ENCODE results near the gene RALGAPA2.

RALGAPA2 gene

DNA sequence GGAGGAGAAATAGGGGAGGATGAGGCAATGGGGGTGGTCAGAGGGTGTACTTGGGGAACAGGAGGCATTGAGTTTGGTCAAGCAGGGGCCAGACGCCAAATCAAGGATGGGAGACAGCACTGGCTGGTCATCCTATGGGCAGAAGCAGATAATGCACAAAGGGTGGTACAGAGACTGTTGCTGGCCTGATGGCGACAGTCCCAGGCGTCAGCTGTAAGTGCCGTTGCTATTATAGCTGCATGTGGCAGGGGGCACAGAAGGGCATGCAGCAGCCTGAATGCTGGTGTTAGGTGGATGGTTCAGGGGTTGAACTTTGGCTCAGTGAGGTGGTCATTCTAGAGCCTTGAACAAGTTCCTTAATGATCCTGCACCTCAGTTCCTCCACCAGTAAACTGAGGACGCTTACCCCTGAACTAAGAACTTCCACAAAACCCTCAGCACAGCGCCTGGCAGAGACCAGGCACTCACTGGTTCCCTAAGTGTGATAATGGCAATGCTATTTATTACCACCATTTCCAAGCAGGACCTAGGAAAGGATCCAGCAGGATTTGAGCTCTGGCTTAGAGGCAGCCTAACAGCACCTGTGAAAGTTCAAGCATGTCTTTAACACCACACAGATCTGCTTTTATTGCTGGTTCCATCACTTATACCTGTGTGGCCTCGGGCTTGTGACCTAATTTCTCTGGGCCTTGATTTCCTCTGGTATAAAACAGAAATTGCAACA is 181.9 kb downstream of the RALGAPA2 start:
- no peak for DNase-seq (ENCODE audit: low spot score)

- DNase-seq (ENCODE audit: low spot score), result no peak
Measured at GRCh38 chr20:20529597-20529996, 182.8 kb downstream of the RALGAPA2 start.

- DNase-seq (ENCODE audit: low spot score), result no peak
Measured at GRCh38 chr20:20528861-20529260, 183.6 kb downstream of the RALGAPA2 start.

DNA sequence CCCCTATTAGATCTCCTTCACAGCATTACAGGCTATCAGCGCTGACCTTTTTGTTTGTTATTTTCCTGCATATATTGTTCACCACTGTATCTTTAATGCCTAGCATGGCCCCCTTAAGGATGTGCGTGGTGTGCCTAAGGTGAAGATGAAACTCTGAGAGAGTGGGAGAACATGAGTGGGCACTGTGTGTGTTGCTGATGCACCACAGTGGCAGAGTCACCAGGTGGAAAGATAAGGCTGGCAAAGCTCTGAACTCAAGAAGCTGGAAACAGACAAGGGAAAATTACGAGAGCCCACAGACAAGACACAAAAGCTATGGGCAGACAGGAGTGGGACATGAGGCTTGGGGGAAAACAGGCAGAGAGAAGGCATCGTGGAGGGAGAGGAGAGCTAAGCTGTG is 184.8 kb downstream of the RALGAPA2 start:
- DNase-seq (ENCODE audit: low spot score), result no peak

- no peak for DNase-seq (ENCODE audit: low spot score)
Measured at GRCh38 chr20:20525756-20526155, 186.7 kb downstream of the RALGAPA2 start.

- no peak for DNase-seq (ENCODE audit: low spot score)
Measured at GRCh38 chr20:20525214-20525613, 187.2 kb downstream of the RALGAPA2 start.

DNA sequence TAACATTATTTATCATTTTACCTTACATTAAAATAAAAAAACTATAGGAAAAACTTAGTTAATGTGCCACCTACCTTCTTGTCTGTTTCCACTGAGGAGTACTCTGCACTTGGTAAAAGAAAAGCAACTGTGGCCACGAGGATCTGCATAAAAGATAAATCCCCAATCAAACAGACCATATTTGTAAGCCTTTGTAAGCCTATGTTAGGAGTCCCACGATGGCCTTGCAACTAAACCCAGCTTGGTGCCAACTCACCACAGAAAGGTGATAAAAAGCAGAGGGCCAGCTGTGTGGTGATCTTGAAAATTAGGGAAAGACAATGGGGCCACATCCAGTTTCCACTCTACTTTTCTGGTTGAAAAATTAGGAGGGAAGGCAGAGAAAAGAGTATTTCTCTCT is 187.7 kb downstream of the RALGAPA2 start:
- DNase-seq (ENCODE audit: low spot score), result no peak

- DNase-seq (ENCODE audit: low spot score), result no peak
Measured at GRCh38 chr20:20521736-20522135, 190.7 kb downstream of the RALGAPA2 start.

DNA sequence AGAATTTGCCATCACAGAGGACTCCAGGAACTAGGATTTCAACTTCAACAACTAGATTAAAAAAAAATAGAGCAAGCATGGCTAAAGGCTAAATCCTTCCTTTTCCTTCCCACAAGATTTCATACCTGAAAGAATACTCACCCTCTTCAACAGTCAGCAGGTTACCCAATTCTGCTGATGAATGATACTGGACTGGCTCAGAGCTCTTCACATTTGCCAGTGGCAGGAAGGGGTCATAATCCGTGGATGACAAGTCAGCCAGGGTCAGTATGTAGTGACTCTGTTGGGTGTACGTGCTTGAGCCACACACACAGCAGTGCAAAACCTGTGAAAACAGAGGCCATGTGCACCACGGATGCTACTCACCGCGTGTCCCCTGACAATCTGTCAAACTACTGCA is 191.7 kb downstream of the RALGAPA2 start:
- DNase-seq (ENCODE audit: low spot score), result no peak

- DNase-seq (ENCODE audit: low spot score), result no peak
Measured at GRCh38 chr20:20519269-20519668, 193.2 kb downstream of the RALGAPA2 start.

DNA sequence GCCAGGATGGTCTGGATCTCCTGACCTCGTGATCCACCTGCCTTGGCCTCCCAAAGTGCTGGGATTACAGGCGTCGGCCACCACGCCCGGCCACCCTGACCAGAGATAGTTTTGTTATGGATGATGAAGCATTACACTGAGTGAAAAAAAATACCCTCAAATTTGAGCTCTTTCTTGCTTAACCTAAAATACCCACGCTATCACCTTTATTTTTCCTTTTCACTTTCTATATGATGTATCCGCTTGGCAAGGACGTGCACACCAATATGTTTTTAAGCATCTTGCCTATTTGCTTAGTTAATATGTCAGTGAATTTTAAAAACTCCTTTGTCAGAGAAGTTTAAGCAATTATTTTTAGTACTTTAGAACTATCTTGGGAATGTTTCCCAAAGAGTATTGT is 194.2 kb downstream of the RALGAPA2 start:
- no peak for DNase-seq (ENCODE audit: low spot score)

DNA sequence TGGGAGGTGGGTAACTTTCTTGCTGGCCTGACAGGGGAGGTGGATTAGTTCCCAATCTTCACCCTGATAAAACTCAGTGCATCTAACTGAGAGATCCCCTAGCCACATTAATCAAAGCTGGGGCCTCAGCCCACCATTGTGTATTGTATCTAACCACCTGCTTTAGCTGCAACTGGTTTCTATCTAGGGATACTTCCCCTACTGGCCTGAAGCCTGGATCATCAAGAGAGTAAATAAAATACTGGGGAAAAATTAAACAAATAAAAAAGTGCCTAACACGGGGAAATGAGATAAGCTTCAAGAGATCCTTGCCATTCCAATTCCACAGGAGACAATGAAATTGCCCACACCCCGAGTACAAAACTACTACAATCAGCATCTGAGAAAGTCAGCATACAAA is 195.1 kb downstream of the RALGAPA2 start:
- no peak for DNase-seq (ENCODE audit: low spot score)

- no peak for DNase-seq (ENCODE audit: low spot score)
Measured at GRCh38 chr20:20513720-20514119, 198.7 kb downstream of the RALGAPA2 start.

DNA sequence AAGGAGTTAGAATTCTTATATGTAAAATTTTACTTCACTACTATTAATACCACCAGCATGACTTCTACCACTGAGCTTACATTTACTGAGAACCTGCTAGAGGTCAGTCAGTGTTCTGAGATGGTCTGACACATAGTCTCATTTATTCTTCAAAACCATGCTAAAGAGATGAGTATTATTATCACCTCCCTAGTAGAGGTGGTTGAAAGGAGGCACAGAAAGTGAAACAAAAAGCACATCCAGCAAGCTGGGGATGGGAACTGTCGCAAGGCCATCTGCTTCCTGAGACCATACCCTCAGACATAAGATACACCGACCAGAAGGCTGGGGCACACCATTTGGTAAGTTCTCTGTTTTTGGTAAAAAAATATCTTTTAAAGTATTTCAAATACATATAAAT is 206.9 kb downstream of the RALGAPA2 start:
- no peak for DNase-seq (ENCODE audit: low spot score)

DNA sequence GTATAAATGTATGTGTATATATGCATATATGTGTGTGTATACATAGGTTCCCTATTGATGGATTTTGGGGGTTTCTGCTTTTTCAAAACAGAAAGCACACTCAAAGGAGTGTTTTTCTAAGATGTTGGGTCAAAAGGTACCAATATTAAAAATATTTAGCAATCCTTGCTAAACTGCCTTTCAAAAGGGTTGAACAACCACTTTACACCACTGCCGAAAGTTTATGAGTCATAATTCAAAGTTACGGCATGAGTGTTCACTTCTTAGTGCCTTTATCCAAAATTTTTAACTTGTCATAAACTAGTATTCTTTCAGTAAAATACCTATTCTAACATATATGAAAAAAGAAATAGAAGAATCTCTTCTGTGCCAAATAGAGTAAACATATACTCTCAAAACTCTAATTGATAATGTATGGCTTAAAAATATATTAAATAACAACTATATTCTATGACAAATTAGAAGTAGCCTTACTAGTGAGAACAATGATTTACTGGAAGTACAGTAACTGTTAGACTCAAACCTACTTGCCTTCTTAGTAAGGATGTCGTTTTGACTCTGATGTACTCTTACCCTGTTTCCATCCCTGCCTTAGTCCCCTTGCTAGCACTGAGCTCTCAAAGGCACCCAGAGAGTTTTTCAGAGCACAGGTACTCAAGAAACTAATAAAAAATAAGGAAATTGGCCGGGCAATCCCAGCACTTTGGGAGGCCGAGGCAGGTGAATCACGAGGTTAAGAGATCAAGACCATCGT is 208.5 kb downstream of the RALGAPA2 start:
- no peak for DNase-seq (ENCODE audit: low spot score)

DNA sequence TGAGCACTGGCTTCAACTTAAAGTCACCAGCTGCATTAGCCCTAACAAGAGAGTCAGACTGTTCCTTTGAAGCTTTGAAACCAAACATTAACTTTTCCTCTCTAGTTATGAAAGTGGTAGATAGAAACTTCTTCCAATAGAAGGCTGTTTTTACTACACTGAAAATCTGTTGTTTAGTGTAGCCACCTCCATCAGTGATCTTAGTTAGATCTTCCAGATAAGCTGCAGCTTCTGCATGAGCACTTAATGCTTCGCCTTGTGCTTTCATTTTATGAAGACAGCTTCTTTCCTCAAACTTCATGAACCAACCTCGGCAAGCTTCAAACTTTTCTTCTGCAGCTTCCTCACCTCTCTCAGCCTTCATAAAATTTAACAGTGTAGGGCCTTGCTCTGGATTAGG is 211.3 kb downstream of the RALGAPA2 start:
- no peak for DNase-seq (ENCODE audit: low spot score)

GRCh38 chr20:20500312-20500711 is 212.1 kb downstream of the RALGAPA2 start:
- no peak for DNase-seq (ENCODE audit: low spot score)

DNA sequence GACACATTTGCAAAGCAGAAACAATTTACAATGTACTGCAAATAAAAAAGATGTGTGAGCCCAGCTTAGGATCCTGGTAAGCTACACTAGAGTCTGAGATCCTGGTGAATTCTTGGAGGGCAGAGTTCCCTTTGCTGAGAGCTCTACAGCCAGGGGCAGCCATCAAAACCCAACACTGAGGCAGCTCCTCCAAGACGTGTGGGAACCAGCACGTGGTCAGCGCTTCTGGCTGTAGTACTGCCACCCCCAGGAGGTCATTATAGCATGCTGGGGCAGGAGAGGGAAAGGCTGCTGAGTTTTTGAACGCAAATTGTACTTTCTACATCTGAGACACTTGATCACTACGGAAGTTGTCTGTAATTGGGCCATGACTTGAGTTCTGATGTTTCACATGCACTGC is 213.0 kb downstream of the RALGAPA2 start:
- no peak for DNase-seq (ENCODE audit: low spot score)

DNA sequence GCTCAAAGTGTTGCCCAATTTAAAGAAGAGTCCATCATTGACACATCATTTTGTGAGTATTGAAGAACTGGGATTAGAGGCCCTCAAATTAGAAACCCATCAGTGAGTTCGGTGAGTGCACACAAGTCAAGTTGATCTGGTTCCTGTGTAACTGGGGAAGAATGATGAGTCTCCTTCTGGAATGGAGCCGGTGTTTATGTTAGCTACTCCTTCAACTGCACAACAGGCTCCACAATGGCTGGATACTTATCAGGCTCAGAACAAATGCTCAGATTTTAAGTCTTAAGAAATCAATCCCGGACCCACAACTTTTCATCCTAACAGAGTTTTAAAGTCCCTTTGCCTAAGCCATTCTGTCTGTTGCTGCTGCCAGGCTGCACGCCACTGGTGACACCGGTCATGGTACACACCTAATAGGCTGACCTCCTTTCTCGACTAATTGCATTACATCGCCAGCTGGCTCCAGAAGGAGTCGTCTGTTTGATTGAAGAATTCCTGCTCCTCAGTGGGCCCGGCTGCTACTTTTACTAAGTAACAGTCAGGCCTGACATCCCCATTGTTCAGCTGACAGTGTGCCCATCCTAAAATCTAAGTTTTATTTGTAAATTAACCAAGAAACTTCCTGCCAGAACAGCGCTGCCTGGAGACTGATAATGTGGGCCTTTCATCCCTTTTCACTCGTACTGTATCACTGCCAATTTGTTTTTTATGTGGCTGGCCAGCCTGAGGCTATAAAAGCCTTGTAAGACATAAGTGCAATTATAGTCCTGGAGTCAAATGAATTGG is 214.2 kb downstream of the RALGAPA2 start:
- no peak for DNase-seq (ENCODE audit: low spot score)

DNA sequence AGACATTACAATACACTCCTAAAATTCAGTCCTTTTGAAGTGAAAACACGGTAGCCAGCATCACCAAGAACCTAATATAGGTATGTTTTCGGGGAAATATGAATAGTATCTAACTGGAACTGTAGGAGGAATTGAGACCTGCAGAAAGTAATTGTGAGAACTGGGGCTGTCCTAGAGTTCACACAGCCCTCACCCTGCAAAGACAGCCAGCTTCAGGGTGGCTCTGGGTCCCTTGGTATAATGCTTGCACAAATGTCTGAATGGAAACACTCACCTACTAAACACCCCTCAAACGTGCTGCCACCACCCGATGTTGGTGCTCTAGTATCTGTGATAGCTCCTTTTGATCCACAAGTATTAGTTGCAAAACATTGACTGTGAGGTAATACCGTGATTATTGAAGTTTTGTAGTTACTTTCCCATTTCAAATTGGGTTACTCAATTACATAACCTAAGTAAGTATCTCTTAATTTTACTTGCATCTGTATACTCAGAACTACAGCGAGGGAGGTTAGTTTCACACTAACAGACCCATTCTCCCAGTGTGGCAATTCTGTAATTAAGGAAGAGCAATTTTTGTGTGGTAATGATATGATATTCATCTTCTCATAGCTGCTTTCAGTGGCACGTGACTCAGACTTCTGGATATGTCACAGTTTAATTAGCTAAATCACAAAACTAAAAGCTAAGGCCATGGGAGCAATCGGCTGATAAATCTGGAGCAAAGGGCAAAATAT is 215.0 kb downstream of the RALGAPA2 start:
- no peak for DNase-seq (ENCODE audit: low spot score)

GRCh38 chr20:20495729-20496503 is 216.5 kb downstream of the RALGAPA2 start:
- no peak for DNase-seq (ENCODE audit: low spot score)

All from germinal center (tissue), 1 donor.